Left renal cortex interstitium (tissue), 4 donors: ENCODE data around the gene SORT1. TPM values are rescaled to one million over a fixed set of nuclear protein-coding genes. Genes with fewer than 3 reads are reported as not detected.
"Not testable (repeated sequence)": the region's sequence is repeated elsewhere in the genome, so short reads cannot be mapped to it uniquely, and the experiment has no call there.

ENCODE experiments used
- DNase-seq, 4 donors: peaks; one replicate each; pipeline ENCODE4 v3.0.0-alpha.2; 2013; ENCODE audit warnings: low read depth in 4 of 4, low spot score in 2 of 4, missing footprints in 1 of 4
- polyA plus RNA-seq, 4 donors: library from polyadenylated mRNA; unstranded; fragments of 120-200 nt; gene quantifications; one replicate each; pipeline ENCODE4 v1.2.1, GENCODE V29; 2013; ENCODE audit not compliant: insufficient read length in 4 of 4

SORT1 gene
- polyA plus RNA-seq, 4 donors, result 52.1 to 60.4 (median 56.9) TPM

DNA sequence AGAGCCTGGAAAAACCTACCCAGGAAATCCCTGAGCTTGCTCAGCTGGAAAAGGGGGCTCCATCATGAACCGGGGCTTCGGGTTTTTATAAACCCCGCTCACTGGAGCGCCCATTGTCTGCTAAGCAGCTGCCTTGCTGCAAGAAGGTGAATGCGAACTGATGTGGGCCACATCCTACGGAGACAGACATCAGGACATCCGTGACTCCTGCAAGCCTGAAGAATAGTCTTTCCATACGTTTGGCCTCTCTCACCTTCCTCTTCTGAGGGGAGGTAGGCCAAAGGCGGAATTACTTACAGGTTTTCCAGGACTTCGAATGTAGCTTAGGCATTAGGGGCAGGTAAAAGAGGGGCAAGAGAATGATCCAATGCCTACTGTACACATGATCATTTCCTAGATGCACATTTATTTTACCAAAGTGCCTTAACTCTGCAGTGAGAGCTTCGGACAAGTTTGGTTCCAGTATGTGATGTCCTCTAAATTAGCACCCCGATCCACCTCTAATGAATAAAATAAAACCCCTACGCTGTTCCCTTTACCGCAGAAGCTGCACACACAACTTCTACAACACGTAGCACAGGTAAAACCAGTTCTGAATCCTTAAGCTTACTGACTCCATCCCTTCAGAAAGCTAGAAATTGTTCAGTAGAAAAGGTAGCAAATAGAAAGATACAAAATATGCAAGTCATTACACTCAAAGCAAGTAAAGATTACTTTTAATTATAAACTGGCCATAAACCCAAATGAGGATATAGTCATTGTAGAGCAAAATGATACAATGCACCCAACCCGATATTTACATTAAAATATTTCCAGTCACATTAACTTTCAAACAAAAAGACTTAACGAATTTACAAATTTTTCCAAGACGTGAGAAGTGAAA is 866 bp upstream of the SORT1 start:
- no peak for DNase-seq

DNA sequence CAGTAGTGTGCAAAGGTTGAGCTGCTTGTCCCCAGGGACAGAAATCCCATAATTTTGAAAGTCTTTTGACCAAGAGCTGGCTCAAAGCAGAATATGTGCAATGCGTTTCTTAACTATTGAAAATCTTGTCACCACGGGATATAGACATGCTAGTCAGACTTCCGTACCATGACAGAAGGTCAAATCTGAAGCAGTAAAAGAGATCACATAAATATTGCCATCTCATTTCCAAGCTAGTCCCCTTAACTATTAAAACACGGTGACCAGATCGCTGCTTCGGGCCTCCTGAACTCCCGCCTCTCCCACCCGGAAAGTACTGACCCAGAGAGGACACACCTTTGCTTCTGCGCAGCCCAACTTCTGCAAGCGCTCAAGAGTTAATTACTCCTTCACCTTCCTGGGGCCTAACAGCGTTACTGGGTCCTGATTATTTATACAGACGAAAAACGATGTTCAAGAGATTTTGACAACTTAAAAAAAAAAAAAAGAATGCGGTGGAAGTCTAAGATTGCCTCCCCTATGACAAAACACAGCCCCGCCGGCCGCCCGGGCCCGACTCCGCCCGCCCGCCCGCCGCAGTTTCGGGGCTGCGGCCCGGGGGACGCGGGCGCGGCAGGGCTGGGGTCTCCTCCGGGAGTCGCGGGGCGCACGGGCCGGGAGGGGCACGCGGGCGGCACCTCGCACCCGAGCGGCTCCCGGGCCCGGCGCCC is 692 bp downstream of the SORT1 start:
- DNase-seq, result no peak

DNA sequence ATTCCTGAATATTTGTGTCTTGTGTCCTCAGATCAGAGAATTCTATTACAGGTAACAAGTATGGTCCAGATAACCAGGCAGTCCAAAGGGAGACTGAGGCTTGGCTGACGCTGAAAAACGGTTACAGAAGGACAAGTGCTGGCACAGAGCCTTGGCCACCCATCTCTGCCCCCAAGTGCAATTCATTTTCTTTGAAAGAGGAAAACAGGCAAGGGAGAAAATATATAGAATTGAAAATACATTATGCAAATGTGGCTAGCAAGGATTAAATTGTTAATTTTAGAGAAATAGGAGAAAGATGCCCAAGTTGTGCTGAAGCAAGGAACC is 1.2 kb downstream of the SORT1 start:
- DNase-seq, result no peak

DNA sequence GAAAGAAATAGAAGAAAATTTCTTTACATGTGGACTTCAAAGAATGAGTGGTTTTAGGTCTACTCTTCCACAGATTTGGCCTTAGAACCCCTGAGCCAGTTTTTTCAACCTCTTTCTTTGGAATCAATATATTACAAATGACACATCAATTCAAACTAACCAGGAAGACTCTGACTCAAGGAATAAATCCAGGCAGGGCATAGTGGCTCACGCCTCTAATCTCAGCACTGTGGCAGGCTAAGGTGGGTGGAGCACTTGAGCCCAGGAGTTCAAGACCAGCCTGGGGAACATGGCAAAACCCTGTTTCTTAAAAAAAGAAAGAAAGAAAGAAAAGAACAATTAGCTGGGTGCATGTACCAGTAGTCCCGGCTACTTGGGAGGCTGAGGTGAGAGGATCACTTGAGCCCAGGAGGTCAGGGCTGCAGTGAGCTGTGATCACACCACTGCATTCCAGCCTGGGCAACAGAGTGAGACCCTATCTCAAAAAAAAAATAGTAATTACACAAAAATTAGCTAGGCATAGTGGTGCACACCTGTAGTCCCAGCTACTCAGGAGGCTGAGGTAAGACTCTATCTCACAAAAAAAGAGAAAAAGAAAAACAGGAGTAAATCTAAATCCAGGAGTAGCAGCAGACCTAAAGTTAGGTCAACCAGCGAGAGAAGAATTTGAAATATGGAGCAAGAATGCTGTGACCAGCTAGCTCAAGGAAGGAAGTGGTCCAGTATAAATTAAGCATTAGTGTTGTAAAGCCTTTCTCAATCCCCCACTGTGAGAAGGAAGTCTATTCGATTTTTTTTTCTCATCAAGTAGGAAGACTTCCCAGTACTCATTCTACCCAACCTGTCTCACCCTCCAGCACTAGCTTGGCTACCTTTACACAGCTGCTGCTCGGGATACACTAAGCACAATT is 1.9 kb downstream of the SORT1 start:
- DNase-seq, result no peak

DNA sequence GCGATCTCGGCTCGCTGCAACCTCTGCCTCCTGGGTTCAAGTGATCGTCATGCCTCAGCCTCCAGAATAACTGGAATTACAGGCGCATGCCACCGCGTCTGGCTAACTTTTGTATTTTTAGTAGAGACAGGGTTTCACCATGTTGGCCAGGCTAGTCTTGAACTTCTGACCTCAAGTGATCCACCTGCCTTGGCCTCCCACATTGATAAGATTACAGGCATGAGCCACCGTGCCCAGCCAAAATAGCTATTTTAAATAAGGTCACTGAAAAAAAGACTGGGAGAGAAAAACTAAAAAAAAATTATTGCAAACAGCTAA is 2.5 kb downstream of the SORT1 start:
- DNase-seq, result not testable (repeated sequence)

DNA sequence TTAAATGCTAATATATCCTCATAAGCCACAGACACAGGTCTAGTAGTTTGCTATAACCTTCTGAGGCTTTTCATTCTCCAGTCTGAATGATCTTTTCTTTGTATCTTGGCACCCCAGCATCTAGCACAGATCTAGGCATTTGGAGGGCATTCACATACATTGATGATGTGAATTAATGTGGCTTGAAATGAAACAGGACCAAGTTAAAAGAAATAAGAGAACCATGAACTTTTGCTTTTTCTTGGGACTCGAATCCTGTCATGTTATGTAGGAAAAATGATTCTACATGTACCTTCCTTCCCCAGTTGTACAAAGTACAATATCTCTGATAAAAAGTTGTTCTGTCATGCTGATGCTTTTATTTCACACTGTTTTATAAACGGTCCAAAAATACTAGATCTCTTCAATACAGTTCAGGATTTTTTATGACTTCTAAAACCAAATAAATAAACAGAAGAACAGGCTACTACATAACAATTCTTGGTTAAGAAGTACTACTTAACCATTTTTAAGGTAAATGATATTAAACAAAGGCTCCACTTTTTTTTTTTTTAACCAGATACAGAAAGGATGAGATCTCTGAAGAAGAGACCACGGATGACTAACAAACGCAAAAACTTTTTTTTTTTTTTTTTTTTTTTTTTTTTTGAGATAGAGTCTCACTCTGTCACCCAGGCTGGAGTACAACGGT is 3.0 kb downstream of the SORT1 start:
- DNase-seq, result no peak

DNA sequence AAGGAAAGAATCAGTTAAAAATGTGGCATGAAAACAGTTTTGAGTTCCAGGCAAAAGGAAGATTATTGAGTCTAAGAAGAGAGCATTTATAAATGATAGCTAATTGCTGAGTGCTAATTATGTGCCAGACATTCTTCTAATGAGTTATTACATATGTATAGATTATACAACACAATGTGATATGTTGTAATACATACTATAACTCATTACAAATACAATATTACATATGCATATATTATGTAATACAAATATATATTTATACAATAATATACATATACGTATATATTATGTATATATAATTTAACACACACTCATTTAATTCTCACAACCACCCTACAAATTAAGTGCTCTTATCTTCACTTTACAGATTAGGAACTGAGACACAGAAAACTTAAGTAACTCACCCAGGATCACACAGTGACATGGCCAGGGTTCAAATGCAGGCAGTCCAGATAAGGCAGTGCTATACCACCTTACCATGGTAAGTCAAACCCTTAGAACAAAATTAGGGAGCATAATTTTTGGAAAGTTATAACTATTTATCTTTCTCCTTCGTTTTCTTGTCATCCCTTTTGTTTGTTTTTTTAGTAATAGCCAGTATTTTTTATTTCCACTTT is 4.0 kb downstream of the SORT1 start:
- no peak for DNase-seq

DNA sequence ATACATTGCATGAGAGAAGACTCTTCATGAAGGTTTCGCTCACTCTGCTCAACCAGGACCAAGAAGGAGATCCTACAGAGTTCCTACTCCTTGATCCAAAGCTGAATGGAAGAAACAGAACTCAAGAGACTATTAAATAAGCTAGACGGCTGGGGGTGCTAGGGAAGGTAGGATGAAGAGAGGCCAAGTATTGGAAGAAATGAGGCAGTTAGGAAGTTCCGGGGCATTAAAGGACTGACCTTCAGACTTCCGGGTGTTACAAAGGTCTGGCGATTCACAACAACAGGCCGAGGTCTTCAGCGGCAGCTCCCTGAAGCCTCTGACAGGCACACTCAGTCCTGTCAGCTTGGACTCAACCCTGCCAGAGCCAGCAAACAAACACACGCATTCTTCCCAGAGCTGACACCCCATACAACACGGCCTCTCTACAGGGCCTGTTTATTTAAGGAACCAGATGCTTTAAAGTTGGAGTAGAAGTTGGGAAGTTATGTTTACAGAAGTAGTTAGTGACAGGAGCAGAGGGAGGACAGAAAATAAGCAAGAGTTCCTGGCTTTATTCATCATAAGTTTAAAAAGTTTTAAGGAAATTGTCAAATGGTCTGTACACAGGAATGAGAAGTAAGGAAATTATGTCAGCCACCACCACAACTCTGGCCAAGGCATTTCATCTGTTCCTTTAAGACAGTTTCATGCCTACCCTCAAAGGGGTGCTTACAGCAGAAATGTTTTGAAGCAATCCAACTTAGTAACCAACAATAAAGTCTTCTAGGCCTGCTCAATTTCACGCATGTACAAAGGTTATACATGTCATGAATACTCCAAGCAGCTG is 4.7 kb downstream of the SORT1 start:
- DNase-seq, result no peak

DNA sequence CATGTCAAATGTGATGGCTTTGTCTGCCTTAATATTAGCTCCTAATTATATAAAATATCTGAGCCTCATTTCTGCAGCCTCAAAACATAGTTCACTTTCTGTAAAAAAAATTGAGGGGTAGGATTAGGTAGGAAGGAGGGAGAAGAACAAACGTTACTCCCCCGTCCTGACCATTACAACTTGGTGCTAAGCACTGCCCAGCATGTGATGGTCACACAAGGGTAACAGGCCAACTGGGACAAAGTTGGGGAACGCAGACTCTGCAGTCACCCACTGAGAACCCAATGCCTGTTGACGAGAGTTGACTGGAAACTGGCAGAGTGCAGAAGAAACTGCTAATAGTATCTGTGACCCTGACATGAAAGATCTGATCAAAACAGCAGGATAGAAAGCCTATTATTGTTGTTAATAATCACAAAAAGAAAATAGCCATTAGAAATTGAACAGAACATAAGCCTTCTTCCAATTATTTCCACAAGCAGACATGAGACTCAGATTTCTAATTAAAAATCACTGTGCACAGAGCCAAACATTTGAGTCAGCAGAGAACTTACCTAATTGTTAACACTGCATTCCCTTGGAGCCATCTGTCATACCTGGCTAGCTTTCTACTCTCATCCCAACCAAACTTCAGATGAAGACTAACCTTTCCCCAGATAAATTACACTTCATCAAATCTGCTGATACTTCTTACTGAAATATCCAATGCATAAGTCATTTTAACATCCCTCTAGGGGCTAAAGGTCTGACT is 5.5 kb downstream of the SORT1 start:
- DNase-seq, result no peak

DNA sequence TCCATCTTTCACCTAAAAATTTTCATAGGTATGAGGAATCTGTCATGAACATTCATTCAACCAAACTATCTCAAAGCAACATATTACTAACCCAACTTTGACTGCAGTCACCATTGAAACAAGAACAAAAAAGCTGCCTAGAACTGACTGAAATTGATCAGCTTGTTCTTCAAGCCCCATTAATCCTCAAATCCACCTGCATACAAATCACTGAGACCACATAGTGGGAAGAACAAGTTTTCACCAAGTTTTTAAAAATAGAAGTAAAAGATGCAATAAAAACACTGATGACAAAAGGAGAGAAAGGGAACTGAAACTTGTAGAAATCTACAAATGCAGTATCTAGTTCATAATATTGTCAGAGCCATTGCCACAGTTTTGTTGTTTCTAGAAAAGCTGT is 6.1 kb downstream of the SORT1 start:
- no peak for DNase-seq

DNA sequence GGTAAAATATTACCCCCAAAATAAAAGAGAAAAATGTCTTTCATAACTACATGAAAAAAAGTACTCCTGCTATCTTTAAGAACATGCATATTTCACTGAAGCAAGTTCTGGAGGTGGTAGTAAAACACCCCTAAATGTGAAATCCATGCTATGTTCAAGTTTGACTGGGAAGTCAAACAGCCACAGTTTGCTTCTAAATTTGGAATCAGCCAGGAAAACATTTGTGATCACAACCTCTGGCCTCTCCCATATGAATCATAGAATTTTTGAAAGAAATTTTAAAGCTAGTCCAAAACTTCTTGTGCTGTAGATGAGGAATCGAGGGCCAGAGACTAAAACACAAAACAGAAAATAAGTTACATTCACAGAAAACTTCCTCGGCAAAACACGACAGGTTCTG is 6.6 kb downstream of the SORT1 start:
- no peak for DNase-seq

DNA sequence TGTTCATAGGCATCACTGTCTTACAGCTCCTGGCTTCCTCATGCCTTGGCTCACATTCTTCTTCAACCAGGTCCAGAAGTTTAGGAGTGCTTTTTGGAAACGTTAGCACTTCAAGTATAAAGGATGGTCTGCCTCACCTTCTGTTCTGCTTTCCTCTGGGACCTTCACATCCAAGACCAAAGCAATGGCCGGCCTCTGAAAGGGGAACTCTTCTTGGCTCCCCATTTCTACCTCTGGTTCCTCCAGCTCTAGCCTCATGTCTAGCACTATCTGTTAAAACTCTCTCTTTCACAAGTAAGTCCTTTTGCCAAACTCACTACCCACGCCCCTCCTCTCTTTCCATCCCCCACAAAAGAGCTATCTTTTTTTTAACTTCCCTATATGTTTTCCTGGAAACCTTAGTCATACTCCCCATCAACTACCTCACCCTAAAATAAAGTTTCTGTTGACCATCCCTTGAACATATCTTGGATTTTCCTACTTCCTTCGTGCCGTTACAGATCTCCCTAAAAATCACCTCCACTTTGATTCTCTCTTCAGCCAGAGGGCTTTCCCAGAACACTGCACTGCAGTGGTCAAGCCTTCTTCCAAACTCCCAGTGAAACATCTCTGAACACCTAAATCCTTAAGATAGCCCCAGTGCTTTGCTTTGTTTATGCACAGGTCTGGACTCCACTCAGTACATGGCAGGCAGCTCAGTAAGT is 7.9 kb downstream of the SORT1 start:
- DNase-seq, result no peak

DNA sequence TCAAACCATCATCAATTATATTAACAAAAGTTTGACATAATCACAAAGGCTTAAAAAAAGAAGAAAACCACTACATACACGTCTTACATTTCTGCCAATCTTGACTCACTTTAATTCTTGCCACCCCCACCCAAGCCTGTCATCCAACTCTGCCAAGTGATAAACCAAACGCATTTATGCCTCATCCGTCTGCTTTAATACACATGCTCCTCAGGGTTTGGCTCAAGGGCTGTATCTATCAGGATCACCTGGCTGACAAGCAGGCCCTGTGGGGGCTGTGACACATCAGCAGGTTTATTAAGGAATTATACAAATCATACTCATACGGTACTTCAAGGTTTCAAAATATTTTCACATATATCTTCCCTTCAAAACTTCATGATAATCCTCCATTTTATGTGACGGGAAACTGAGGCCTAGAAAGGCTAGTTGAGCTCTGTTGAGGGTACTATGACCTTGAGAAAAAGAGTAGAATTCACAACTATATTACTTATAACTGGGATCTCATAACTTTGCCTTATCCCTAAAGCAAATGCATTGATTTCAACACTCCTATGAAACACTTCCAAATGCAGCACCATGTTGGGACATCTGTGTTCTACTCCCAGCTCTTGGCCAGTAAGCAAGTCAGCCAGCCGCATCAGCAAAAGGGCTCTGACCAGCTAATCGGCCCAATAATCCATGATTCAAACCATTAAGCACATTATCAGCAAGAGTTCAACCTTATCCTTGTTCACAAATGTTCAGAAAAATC is 8.7 kb downstream of the SORT1 start:
- no peak for DNase-seq

DNA sequence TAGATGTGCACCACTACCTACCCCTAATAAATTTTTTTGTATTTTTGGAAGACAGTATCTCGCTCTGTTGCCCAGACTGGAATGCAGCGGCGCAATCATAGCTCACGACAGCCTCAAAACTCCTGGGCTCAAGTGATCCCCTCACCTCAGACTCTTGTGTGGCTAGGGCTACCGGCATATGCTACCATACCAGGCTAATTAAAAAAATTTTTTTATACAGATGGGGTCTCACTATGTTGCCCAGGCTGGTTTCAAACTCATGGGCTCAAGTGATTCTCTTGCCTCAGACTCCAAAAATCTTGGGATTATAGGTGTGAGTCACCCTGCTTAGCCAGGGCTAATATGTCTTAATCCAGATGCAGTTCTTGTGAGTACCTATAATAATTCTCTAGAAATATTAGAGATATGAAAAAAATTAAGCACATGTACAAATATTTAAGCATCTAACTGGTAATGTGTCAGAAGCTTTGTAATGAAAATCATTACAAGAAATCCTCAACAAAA is 9.5 kb downstream of the SORT1 start:
- no peak for DNase-seq

DNA sequence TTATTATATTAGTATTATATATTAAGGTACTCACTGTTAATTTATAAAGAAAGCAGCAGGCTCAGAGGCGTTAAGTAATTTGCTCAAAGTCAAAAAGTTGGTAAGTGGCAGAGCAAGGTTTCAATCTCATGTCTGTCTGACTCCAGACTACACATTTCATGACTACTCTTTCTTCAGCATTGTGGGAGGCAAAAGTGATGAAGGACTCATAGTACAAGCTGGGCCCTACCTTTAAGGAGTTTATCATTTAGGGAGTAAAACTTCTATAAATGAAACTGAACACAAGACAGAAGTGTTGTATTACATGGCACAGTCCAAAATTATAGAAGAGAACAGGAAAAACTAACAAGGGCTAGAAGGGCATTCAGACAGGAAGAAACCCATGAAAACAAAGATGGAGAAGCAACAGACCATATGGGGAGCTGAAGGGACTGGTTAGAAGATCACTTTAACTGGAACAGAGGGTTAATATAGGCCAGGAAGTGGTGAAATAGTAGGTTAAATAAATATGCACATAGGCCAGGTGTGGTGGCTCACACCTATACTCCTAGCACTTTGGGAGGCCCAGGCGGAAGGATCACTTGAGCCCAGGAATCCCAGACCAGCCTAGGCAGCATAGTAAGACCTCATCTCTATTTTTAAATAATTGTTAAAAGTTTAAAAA is 11.5 kb downstream of the SORT1 start:
- no peak for DNase-seq

DNA sequence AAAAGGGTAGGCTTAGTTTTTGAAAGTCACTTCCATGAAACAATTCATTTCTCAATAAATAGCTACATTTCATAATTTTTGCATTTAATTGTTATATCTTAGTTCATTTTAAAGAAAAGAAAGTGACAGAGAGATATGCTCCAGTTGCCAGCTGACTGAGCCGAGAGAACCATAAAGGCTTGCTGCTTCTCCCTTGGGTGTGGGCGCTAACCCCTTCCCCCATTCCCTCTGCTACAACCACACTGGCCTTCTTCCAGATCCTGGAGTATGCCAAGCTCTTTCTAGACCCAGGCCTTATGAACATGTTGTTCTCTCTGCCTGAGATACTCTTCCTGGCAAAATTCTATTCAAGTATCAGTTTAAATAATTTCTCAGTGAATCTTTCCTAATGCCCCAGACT is 12.3 kb downstream of the SORT1 start:
- no peak for DNase-seq

DNA sequence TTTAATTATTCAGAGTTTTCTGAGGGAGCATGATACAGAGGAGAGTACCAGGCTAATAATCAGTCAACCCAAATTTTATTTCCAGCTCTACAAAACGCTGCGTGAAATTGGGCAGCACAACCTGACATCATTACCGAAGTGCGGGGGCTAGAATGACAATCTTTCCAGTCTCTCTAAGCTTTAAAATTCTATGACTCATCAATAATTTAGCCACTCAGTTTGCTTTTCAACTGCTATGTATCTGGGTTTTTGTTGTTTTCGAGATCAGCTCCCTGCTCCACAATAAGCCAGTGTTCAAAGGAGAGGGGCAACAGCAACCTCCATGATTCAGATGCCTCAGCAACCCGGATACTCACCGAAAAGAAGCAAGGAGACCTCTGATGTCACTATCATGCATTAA is 13.9 kb downstream of the SORT1 start:
- DNase-seq, result no peak
